OCI-LY7 (cell line): ENCODE results near the gene SACM1L. TPM values are rescaled to one million over a fixed set of nuclear protein-coding genes. Genes with fewer than 3 reads are reported as not detected.

Experiments
- BruUV-seq: library from RNA; stranded (reverse); fragments of 400-500 nt; replicated peaks from 2 replicates; lab custom pipeline; 2021; lab: Mats Ljungman, UMichigan
- CTCF ChIA-PET: fragments of 300-600 bp; sonication (Branson Sonifier 250); formaldehyde crosslinking; loops from one replicate; lab custom pipeline; 2022; ENCODE audit warnings: antibody characterized with exemption; ENCODE audit not compliant: unreplicated experiment; lab: Charles Lee
- POLR2A ChIA-PET: fragments of 300-600 bp; sonication (Branson Sonifier 250); formaldehyde crosslinking; loops from one replicate; lab custom pipeline; 2022; ENCODE audit warnings: antibody characterized with exemption; lab: Charles Lee
- DNase-seq: peaks from one replicate; pipeline ENCODE4 v3.0.0-alpha.2; 2015; ENCODE audit warnings: low spot score
- H2AFZ ChIP-seq: fragments of 200-600 bp; sonication (generic), shearing (Covaris generic); 2 replicates; pipeline ENCODE4 v1.6.1; 2014; ENCODE audit warnings: mild to moderate bottlenecking, antibody characterized with exemption, low read length, moderate library complexity
- H3K27ac ChIP-seq: fragments of 200-600 bp; sonication (generic); 2 replicates; pipeline ENCODE4 v1.5.1; 2014; ENCODE audit warnings: mixed run types, low read depth, mild to moderate bottlenecking, moderate library complexity, low read length, inconsistent platforms; ENCODE audit not compliant: poor library complexity, severe bottlenecking
- H3K36me3 ChIP-seq: fragments of 200-600 bp; sonication (generic); 2 replicates; pipeline ENCODE4 v1.6.1; 2014; ENCODE audit warnings: mild to moderate bottlenecking, antibody characterized with exemption, low read length, moderate library complexity, mixed read lengths; ENCODE audit not compliant: insufficient read depth
- H3K4me1 ChIP-seq: fragments of 200-600 bp; sonication (generic); 2 replicates; pipeline ENCODE4 v1.5.1; 2014; ENCODE audit warnings: mild to moderate bottlenecking, low read length; ENCODE audit not compliant: insufficient read depth, poor library complexity, severe bottlenecking
- H3K4me2 ChIP-seq: fragments of 200-600 bp; sonication (generic); 2 replicates; pipeline ENCODE4 v1.6.1; 2014; ENCODE audit warnings: mild to moderate bottlenecking, low read length
- H3K4me3 ChIP-seq: fragments of 200-600 bp; sonication (generic); 2 replicates; pipeline ENCODE4 v1.5.1; 2014; ENCODE audit warnings: mild to moderate bottlenecking, low read depth, low read length; ENCODE audit not compliant: poor library complexity, severe bottlenecking
- H3K79me2 ChIP-seq: fragments of 200-600 bp; sonication (generic); 2 replicates; pipeline ENCODE4 v1.6.1; 2016; ENCODE audit warnings: low read depth, mild to moderate bottlenecking, low read length, moderate library complexity, mixed read lengths; ENCODE audit not compliant: insufficient read depth
- H3K9me2 ChIP-seq: fragments of 200-600 bp; sonication (generic); 2 replicates; pipeline ENCODE4 v1.6.1; 2016; ENCODE audit warnings: mild to moderate bottlenecking, low read length, mixed read lengths; ENCODE audit not compliant: insufficient read depth
- H3K9me3 ChIP-seq: fragments of 200-600 bp; sonication (generic); 2 replicates; pipeline ENCODE4 v1.6.1; 2014; ENCODE audit warnings: mild to moderate bottlenecking, mixed run types, low read length, mixed read lengths
- H4K20me1 ChIP-seq: fragments of 200-600 bp; sonication (generic); 2 replicates; pipeline ENCODE4 v1.6.1; 2014; ENCODE audit warnings: mild to moderate bottlenecking, antibody characterized with exemption, low read length, moderate library complexity, mixed read lengths; ENCODE audit not compliant: insufficient read depth
- EZH2phosphoT487 ChIP-seq: fragments of 200-600 bp; sonication (generic); IDR thresholded peaks from 2 replicates; pipeline ENCODE4 v1.6.1; 2018; ENCODE audit warnings: low read depth, borderline replicate concordance, mild to moderate bottlenecking, mixed run types, antibody characterized with exemption, low read length, moderate library complexity, mixed read lengths
- intact Hi-C: fragments of 100-400 bp; cut with micrococcal nuclease; formaldehyde crosslinking; loops from one replicate; pipeline ENCODE4 v1.10.0; 2022; ENCODE audit not compliant: unreplicated experiment
- total RNA-seq, 2 experiments: library from RNA; depleted of rRNA in 1 of 2; stranded (reverse); fragments of >200 nt in 1 of 2; shearing (Covaris generic) in 1 of 2; gene quantifications; 2 replicates each; pipeline ENCODE4 v1.2.3, GENCODE V29; 2014 to 2022
- TF ChIP-seq, protein P1 (sequence below): fragments of 200-600 bp; sonication (generic); conservative IDR thresholded peaks from 2 replicates; pipeline ENCODE4 v1.5.1; 2014; ENCODE audit warnings: mild to moderate bottlenecking, antibody characterized with exemption, low read length, moderate library complexity, mixed read lengths

SACM1L gene
- total RNA-seq, 2 experiments from 2014 or later, result 35.5 to 54.9 TPM

DNA sequence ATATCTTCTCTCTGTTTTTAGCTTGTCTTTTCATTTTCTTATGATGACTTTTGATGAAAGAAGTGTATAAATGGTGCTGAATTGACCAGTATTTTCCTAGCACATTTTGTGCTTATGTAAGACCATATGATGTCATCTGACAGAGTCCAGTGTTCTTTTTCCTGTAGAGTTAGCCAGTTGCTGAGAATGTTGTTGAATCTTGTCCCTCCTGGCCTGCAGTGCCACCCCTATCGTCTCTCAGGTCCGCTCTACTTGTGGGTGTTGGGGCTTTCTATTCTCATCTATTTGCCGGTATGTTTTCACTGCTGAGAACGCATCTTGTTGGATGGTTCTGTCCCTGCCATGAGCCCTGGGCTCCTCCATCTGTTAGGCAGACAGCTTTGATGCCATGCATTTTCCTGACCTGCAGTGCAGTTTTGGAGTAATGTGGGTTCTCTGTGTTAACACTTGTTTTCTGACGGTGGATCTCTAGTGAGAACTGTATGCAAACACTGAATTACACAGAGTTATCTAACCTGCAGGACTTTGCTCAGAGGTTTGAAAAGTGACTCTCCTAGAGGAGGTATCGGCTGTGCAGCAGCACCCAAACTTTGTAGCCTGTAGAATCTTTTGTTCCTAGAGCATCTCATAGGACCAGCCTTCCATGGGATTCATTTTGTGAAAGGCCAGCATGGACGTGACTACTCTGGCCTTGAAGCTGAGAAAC, 62.5 kb downstream of the SACM1L start:
- Histone ChIP-seq H2AFZ (no peak overlapping the region), H3K36me3 (no peaks in the 10 kb centered on the region), H3K4me3 (no peak overlapping the region), H3K4me1 (no peaks in the 10 kb centered on the region), H3K9me3 (no peaks in the 10 kb centered on the region), H3K4me2 (no peak overlapping the region), H3K9me2 (no peaks in the 10 kb centered on the region), H3K79me2 (no peaks in the 10 kb centered on the region), H4K20me1 (no peaks in the 10 kb centered on the region), H3K27ac (no peak overlapping the region)
- no peak for TF ChIP-seq EZH2phosphoT487
- TF ChIP-seq, protein P1, sequence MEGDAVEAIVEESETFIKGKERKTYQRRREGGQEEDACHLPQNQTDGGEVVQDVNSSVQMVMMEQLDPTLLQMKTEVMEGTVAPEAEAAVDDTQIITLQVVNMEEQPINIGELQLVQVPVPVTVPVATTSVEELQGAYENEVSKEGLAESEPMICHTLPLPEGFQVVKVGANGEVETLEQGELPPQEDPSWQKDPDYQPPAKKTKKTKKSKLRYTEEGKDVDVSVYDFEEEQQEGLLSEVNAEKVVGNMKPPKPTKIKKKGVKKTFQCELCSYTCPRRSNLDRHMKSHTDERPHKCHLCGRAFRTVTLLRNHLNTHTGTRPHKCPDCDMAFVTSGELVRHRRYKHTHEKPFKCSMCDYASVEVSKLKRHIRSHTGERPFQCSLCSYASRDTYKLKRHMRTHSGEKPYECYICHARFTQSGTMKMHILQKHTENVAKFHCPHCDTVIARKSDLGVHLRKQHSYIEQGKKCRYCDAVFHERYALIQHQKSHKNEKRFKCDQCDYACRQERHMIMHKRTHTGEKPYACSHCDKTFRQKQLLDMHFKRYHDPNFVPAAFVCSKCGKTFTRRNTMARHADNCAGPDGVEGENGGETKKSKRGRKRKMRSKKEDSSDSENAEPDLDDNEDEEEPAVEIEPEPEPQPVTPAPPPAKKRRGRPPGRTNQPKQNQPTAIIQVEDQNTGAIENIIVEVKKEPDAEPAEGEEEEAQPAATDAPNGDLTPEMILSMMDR, result no peak
- DNase-seq, result no peak
- POLR2A ChIA-PET, result no interaction called here
- no TSS peak for BruUV-seq
- intact Hi-C loops, result no loop called here
- CTCF ChIA-PET, result no interaction called here

DNA sequence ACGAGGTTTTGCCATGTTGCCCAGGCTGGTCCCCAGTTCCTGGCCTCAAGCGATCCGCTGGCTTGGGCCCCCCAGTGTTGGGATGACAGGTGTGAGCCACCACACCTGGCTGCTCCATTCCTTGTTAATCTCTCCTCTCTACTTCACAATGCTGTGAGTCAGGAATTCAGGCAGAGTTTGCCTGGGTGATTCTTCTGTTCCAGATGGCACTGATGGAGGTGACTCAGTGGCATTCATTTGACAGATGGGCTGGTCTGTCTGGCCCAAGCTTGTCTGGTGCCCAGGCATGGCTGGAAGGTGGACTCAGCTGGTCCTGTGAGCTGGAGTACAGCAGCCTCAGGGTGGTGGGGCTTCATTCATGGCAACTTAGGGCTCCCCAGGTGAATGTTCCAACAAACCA, 63.9 kb downstream of the SACM1L start:
- no peaks in the 10 kb centered on the region for H3K9me3 ChIP-seq
- BruUV-seq, result no TSS peak

DNA sequence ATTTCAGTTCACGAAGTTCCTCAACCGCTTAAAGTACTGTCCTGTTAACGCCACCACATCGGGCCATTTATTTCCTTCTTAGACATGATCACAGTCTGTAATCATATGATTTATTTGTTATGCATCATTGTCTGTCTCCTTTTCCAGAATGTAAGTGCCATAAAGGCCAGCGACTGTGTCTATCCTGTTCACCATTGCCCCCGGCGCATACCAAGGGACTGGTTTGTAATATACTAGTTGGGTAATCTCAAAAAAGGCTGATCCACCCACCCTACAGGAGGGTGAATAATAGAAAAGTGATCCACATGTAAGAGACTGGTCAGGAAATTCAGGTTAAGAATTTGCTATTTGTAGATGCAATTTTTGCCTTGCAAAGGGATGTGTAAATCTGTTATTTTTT, 65.3 kb downstream of the SACM1L start:
- no TSS peak for BruUV-seq
- no peak overlapping the region for H3K4me2 ChIP-seq
- no peak for DNase-seq
- no peaks in the 10 kb centered on the region for H4K20me1 ChIP-seq
- no peaks in the 10 kb centered on the region for H3K79me2 ChIP-seq
- intact Hi-C loops, result no loop called here
- TF ChIP-seq, protein P1, result no peak
- TF ChIP-seq EZH2phosphoT487, result no peak
- POLR2A ChIA-PET, result no interaction called here
- no peak overlapping the region for H2AFZ ChIP-seq
- H3K27ac ChIP-seq, result no peak overlapping the region
- no peak overlapping the region for H3K4me3 ChIP-seq
- no peaks in the 10 kb centered on the region for H3K4me1 ChIP-seq
- H3K9me2 ChIP-seq, result no peaks in the 10 kb centered on the region
- H3K36me3 ChIP-seq, result no peaks in the 10 kb centered on the region
- H3K9me3 ChIP-seq, result no peaks in the 10 kb centered on the region
- CTCF ChIA-PET, result no interaction called here

More for the DNA sequence above, 63.9 kb downstream of the SACM1L start:
- Histone ChIP-seq H3K9me2 (no peaks in the 10 kb centered on the region), H3K79me2 (no peaks in the 10 kb centered on the region), H3K4me3 (no peak overlapping the region), H3K27ac (no peak overlapping the region), H3K36me3 (no peaks in the 10 kb centered on the region), H2AFZ (no peak overlapping the region), H3K4me2 (no peak overlapping the region), H3K4me1 (no peaks in the 10 kb centered on the region), H4K20me1 (no peaks in the 10 kb centered on the region)
- TF ChIP-seq EZH2phosphoT487, result no peak
- TF ChIP-seq, protein P1, result no peak
- ChIA-PET POLR2A (no interaction called here), CTCF (no interaction called here)
- no peak for DNase-seq
- intact Hi-C loops, result no loop called here
